ENCODE measurements around the gene FUZ. TPM values are rescaled to one million over a fixed set of nuclear protein-coding genes. Genes with fewer than 3 reads are reported as not detected.

FUZ gene
- total and polyA plus RNA-seq, 2 of the 8 experiments (the other 6 are each of a cell fraction or from before 2014, with no cell fraction given): 28.4 to 33.9 TPM

DNA sequence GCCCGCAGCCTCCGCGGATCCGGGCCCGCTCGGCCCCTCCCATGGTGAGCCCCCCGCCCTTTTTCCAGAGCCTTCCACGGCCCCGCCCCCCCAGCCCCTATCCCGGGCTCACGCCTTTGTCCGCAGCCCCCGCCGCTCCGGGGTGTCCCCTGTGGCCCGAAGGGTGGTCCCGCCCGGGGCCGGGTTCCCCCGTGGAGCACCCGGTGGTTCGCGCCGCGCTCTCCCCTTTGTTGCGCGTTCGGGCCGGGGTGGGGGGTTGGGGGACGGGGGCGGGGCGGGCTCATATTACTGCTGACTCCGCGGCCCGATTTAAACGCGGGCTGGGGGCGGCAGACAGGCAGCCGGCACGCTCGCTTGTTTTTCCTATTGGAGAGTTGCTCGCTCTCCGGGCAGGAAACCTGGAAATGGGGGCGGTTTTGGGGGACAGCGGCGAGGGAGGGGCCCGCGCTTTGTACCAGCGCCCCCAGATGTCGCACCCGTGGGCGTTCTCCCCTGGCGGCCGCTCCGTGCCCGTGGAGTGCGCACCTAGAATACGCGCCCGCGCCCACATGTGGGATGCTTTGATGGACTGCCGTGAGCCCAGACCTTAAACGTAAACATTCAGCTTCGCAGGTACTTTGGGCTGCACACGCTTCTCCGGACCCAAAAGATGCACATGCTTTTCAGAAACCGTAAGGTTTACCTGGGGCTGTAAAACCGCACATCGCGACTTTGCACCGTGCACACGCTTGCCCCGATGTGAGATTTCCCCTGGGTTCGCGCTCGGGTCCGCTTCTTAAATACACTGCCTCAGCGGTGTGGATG, 38.6 kb upstream of the FUZ start (continued):
- no peak for TF ChIP-seq SIX5 (IDR thresholded peaks at IDR 0.05; ENCODE audit: low read depth, low read length)
- TF ChIP-seq NRF1 (IDR thresholded peaks at IDR 0.05; ENCODE audit: low read depth, low read length): no peak
- no peak for TF ChIP-seq TAF1 (IDR thresholded peaks at IDR 0.05; ENCODE audit: low read depth, low read length)
- TF ChIP-seq TAF7 (optimal IDR thresholded peaks at IDR 0.05; ENCODE audit: borderline replicate concordance, low read depth, low read length): no peak
- TF ChIP-seq E2F6 (IDR thresholded peaks at IDR 0.05): no peak
- no peak for TF ChIP-seq ZNF274 (IDR thresholded peaks at IDR 0.05; ENCODE audit: borderline replicate concordance, extremely low read depth, low read length)
- peak; percentile 84 for TF ChIP-seq SAP30 (IDR thresholded peaks at IDR 0.05; ENCODE audit: insufficient read depth, insufficient replicate concordance, low read length)
- TF ChIP-seq RBBP5 (IDR thresholded peaks at IDR 0.05; ENCODE audit: borderline replicate concordance, low read depth, low read length): no peak
- no peak for TF ChIP-seq KDM4A (IDR thresholded peaks at IDR 0.05; ENCODE audit: low read depth, low read length, severe bottlenecking)
- no peak for TF ChIP-seq SP4 (IDR thresholded peaks at IDR 0.05; ENCODE audit: low read length)
- TF ChIP-seq PHF8 (conservative IDR thresholded peaks at IDR 0.05; ENCODE audit: low read depth, low read length): no peak
- TF ChIP-seq YY1 (IDR thresholded peaks at IDR 0.05; ENCODE audit: low read depth, low read length): no peak
- TF ChIP-seq HDAC6 (IDR thresholded peaks at IDR 0.05; ENCODE audit: low read depth, low read length): no peak
- TF ChIP-seq JUND (IDR thresholded peaks at IDR 0.05; ENCODE audit: low read length): no peak
- TF ChIP-seq CBX5 (IDR thresholded peaks at IDR 0.05; ENCODE audit: low read depth, low read length): no peak
- no peak for TF ChIP-seq MAFK (IDR thresholded peaks at IDR 0.05; ENCODE audit: low read depth, low read length)
- no peak for TF ChIP-seq EGR1 (IDR thresholded peaks at IDR 0.05; ENCODE audit: borderline replicate concordance, low read depth, low read length)
- no peak for TF ChIP-seq ATF3 (IDR thresholded peaks at IDR 0.05; ENCODE audit: insufficient read depth, low read depth, low read length)
- TF ChIP-seq POLR2AphosphoS5 (IDR thresholded peaks at IDR 0.05; ENCODE audit: low read depth, low read length): no peak
- peak in 1 of 2 experiments; percentile 54; a peak in 2 of 3 replicates for TF ChIP-seq POLR2A (IDR thresholded peaks at IDR 0.05; ENCODE audit: control extremely low read depth in 1 of 2, low read depth in 2 of 2, low read length in 2 of 2)
- TF ChIP-seq RAD21 (IDR thresholded peaks at IDR 0.05 in 1 of 2, conservative IDR thresholded peaks at IDR 0.05 in 1 of 2; ENCODE audit: low read depth in 2 of 2, low read length in 2 of 2): no peak
- TF ChIP-seq FOSL1 (IDR thresholded peaks at IDR 0.05; ENCODE audit: insufficient read depth, low read depth, low read length): no peak
- no peak for TF ChIP-seq BRCA1 (IDR thresholded peaks at IDR 0.05; ENCODE audit: low read depth, low read length)
- TF ChIP-seq SIRT6 (IDR thresholded peaks at IDR 0.05; ENCODE audit: low read length): no peak

Data from H1 (cell line).